ENCODE data around the gene CARMIL3.

CARMIL3 gene

GRCh38 chr14:24080142-24080530 is 28.3 kb downstream of the CARMIL3 start:
- no peak for DNase-seq

DNA sequence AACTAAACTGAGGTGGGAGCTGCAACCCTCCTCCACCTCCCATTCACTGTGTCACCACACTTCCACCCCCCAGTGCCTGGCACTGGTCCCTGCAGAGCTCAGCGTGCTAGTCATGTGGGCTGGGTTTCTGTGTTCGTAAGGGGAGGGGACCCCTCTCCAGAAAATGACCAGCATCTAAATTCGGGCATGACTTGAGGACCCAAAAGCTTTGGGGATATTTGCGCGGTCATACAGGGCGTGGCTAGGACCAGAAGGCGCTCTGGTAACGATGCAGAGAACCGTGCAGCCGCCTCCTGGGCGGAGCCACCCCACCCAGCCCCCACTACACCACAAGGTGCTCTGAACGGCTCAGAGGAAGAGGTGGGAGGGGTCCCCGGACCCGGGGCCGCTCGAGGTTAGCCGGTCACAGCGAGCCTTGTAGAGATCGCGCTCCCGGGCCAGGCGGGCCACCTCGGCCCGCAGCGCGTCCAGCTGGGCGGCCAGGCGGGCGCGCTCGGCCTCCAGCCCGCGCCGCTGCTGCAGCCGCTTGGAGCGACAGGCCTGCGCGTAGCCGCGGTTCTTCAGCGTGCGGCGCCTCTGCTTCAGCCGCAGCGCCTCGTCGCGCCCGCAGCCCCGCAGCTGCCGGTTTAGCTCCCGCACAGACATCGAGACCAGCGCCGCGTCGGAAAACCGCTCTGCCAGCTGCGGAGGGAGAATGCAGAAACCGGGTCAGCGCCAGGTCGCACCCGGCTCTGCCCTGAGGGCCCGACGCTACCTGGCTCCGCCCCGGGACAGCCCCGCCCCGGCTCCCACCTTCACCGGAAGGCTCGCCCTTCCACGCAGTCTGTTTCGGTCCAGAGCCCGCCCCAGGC is 29.3 kb downstream of the CARMIL3 start:
- DNase-seq = peak; percentile 61 to 75

DNA sequence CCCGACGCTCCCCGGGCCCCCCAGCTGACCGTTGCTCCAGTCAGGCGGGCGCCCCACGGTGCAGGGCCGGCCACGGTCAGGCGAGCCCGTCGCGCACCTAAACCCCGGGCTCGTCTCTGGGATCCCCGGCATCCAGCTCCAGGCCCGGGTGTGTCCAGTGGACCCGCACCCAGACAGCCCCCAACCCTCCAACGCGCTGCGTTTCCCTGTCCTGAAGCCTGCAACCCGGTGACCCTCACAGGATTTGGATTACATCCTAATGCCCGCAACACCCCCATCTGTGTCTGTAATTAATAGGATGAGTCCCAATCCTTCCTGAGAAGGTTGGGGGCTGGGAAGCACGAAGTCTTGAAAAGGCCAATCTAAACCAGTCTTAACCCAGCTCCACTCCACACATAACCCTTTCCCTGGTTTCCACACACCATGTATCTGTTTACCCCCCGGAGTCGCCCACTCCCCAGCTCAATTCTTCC is 30.0 kb downstream of the CARMIL3 start:
- no peak for DNase-seq

GRCh38 chr14:24082411-24083080 is 30.7 kb downstream of the CARMIL3 start:
- no peak for DNase-seq

GRCh38 chr14:24083462-24083861 is 31.7 kb downstream of the CARMIL3 start:
- no peak for DNase-seq

GRCh38 chr14:24084440-24084839 is 32.6 kb downstream of the CARMIL3 start:
- DNase-seq = no peak

- DNase-seq = no peak
Observed at GRCh38 chr14:24085215-24085614, 33.4 kb downstream of the CARMIL3 start.

GRCh38 chr14:24086193-24086955 is 34.6 kb downstream of the CARMIL3 start:
- DNase-seq = no peak

DNA sequence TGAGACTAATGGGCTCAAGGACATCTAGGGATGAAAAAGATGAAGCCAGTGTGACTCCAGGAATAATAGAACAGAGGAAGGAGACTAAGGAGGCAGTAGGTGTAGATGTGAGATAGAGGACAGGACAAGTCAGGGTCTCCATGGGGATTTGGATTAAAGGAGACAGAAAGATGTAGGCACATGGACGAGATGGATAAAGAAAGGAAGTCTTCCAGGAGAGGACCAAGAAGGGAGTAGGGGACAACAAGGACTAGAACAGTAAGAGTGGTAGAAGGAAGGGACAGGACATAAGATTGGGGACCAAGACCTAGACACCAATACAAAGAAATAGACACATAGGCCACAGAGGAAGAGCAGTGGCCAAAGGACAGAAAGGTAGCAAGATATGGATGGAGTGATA is 35.2 kb downstream of the CARMIL3 start:
- no peak for DNase-seq

DNA sequence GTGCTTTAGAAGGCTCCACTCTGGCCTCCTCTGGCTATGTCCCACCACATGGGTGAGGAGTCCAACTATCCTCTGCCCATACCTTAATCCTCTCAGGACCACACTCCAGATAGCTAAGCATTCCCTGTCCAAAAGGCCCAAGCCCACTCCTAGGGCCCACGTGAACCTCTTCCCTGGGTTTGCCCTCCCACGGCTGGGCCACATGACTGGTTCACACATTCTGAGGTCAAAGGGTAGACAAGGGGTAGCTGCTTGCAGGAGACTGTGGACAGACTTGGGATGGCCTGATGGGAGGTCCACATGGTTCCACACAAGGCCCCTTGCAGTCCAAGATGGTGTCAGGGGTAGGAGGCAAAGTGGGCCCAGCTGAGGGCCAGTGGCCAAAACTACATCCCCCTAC is 36.3 kb downstream of the CARMIL3 start:
- no peak for DNase-seq

DNA sequence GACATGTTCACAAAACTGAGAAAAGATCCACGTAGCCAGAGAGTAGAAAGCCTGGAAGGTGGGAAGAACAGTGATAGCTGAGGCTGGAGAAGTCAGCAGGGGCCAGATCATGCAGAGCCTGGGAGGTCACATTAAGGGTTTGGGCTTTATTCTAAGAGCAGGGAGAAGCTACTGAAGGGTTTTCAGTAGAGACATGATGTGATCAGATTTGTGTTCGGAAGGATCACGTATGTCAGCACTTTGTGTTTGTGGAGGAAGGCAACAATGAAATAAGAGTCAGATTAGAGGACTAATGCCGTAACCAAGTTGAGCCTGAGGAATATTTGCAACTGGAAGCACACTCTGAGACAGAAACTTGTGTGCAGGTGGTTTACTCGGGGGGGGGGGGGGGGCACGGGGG is 38.1 kb downstream of the CARMIL3 start:
- DNase-seq = no peak

- no peak for DNase-seq
Observed at GRCh38 chr14:24092110-24092504, 40.3 kb downstream of the CARMIL3 start.

DNA sequence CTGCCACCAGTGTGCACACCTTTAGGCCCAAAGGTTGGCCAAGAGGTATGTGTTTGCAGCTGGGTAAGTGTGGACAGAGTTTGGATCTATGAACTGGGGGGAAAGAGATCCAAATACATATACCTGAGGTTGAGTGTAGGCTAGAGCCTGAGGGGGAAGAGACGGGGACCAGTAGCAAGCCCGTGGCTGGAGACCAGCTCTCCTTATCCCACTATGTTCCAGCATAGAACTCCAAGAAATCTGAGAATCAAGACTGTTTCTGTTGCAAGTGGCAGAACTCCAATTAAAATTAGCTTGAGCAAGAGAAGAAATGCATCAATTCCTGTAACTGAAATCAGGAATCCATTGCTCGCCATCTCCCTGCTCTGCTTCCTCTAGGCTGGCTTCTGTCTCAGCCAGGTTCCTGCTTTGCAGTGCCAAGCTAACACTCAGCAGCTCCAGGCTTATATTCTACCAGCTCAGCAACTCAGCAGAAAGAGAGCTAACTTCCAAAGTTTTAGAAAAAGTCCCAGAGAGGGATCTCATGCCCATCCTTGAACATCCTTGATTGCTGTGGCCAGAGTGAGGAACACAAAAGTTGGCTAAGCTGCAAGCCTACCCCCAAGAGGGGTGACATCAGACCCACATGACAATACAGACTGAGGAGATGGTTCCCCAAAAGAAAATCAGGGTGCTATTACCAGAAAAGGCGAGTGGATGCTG is 40.8 kb downstream of the CARMIL3 start:
- DNase-seq = no peak

DNA sequence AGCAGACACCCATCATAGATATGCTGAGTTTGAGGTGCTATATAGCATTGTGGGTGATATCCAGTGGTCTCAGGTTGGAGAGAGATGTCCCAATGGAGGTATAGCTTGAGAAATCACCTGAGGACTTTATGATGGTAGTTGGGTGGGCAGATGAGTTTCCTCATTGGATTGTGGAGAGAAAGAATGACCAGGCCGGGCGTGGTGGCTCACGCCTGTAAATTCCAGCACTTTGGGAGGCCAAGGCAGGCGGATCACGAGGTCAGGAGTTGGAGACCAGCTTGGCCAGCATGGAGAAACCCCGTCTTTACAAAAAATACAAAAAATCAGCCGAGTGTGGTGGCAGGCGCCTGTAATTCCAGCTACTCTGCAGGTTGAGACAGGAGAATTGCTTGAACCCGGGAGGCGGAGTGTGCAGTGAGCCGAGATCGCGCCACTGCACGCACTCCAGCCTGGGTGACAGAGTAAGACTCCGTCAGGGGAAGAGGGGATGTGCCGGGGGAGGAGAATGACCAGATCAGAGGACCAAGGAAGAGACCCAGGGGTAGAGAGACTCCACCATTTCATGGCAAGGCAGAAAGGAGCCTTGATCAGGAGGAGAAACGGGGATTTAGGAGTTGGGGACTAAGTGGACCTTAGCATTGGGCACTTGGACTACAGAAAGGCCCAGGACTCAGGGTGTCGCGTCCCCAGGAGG is 41.5 kb downstream of the CARMIL3 start:
- no peak for DNase-seq

GRCh38 chr14:24093901-24094840 is 42.4 kb downstream of the CARMIL3 start, which contains the start of gene PCK2:
TSS of gene PCK2 (plus strand) at chr14:24094311. CDS start at chr14:24094406, 95 bp downstream.
- DNase-seq = peak; percentile 71

GRCh38 chr14:24094841-24095270 is 43.0 kb downstream of the CARMIL3 start:
- no peak for DNase-seq

GRCh38 chr14:24095271-24096068 is 43.7 kb downstream of the CARMIL3 start:
- no peak for DNase-seq

- no peak for DNase-seq
Observed at GRCh38 chr14:24096545-24097181, 44.9 kb downstream of the CARMIL3 start.

- DNase-seq = no peak
Observed at GRCh38 chr14:24098229-24098926, 46.6 kb downstream of the CARMIL3 start.
